Measurements from ENCODE around the gene DNAH9.

- TF ChIP-seq CTCF (IDR thresholded peaks at IDR 0.05; ENCODE audit: low read depth, low read length, missing input control) (no peak), JUND (IDR thresholded peaks at IDR 0.05) (no peak), ATF3 (IDR thresholded peaks at IDR 0.05) (no peak), RAD21 (IDR thresholded peaks at IDR 0.05) (no peak), YY1 (IDR thresholded peaks at IDR 0.05) (no peak), GABPA (IDR thresholded peaks at IDR 0.05 in 1 of 2, conservative IDR thresholded peaks at IDR 0.05 in 1 of 2) (no peak), TAF1 (conservative IDR thresholded peaks at IDR 0.05) (no peak), REST (IDR thresholded peaks at IDR 0.05) (no peak), MAX (IDR thresholded peaks at IDR 0.05) (no peak), FOXA2 (IDR thresholded peaks at IDR 0.05) (no peak), FOXA1 (IDR thresholded peaks at IDR 0.05) (no peak)
Observed at GRCh38 chr17:11948789-11949188, 350.5 kb downstream of the DNAH9 start.

Measured in liver (tissue), 3 donors.